HG02943 (cell line): ENCODE measurements around the gene HHLA2.

Experiments
- ATAC-seq: cut with Tn5 transposase; IDR thresholded peaks from one replicate; pipeline ENCODE4 v1.9.1; 2021; ENCODE audit warnings: mild to moderate bottlenecking, low read depth, moderate library complexity; ENCODE audit not compliant: unreplicated experiment

HHLA2 gene

DNA sequence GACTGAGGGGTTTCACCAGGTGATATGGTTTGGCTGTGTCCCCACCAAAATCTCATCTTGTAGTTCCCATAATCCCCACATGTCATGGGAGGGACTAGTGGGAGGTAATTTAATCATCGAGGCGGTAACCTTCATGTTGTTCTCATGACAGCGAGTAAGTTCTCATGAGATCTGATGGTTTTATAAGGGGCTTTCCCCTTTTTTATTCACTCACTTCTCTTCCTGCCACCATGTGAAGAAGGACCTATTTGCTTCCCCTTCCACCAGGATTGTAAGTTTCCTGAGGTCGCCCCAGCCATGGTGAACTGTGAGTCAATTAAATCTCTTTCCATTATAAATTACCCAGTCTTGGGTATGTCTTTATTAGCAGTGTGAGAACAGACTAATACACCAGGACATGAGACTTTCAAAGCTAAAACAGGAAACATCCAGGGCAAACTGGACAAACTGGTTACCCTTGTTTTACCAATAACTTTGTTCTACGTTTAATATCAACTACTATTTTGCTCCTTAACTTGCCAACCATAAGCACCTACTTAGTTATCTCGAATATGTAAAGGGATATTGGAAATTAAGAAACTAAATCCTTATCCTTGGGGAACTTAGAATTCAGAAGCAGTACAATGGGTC is 115.9 kb downstream of the HHLA2 start:
- no peak for ATAC-seq

DNA sequence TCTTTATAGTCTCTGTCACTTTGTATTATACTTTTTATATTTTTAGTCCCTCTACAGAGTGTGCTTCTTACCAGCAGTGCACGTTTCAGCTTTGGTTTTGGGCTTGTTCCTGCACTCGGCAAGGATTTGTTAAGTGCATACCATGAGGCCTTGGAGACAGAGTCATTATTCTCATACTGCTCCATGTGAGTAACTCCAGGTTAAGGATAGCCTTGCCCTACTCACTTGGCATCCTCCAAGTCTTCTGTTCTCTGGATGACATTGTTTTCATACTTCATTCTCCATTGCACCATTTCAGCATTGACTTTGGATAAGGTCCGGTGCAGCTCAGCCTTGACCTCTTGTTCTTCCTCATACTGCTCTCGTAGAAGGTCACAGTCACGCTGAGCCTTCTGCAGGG is 117.7 kb downstream of the HHLA2 start:
- no peak for ATAC-seq

DNA sequence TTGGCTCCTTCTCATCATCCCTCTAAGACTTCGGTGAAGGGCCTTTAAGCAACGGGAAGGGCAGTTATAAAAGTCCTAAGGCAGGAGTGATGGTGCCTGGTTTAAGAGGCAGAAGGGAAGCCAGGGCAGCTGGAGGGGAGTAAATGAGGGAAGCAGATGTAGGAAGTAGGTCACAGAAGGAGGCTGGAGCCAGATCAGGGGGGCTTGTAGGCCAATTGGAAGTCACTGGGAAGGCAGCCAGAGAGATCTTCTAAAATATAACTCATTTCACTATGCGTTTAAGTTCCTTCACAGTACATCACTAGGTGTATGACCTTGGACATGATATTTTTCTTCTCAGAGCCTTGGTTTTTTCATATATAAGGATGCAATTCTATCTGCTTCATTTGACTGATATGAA is 119.3 kb downstream of the HHLA2 start:
- no peak for ATAC-seq

DNA sequence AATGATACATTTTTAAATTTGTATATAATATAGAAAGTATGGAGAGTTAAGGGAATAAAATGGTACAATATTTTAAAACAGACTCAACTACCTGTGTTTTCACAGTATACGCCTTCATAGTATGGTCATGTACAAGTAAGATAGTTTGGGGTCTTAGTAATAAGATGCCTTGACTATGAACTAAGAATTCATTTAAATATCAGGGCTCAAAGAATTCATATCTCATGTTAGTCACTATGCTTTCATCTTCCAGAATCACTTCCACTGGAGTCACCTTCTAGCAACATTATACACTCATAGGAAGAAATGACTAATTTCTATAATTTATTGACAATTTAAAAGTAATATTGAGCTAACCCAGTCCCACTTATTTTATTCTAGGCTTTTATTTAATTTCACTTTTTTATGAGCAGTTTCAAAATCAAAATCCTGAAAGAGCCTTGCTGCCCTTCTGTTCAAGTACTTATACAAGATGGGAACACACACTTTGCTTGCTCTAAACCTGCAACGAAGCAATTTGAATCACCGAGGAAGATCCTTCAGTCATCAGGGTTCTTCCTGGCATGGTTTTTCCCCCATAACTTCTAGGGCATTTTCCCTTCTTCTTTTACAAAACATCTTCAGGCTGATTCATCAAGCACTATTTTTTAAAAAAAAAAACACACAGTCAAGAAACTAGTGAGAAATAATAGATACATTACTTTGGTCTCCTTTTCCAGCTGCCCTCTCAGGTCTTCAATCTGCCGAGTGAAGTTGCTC is 119.9 kb downstream of the HHLA2 start:
- no peak for ATAC-seq

DNA sequence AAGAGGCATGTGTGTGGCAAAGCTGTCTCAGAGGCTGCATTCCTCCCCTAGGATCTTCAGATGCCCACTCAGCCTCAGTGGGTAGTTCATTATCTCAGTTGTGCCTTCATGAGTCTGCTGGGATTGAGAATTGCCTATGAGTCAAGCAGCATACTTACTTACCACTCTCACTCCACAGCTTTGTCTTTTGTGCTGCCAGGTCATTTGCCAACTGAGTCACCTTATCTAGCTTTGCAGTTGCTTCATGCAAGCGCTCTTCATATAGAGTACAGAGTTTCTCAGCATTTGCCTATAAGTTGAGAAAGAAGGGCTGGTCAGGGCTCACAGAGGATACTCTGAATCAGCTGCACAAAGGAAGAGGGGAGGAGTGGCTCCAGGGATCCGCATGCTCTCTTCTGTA is 124.6 kb downstream of the HHLA2 start:
- ATAC-seq = no peak
